Hepatocyte (in vitro differentiated cells): ENCODE measurements around the gene CPNE2. TPM values are rescaled to one million over a fixed set of nuclear protein-coding genes. Genes with fewer than 3 reads are reported as not detected.

Experiments
- DNase-seq: peaks from one replicate; pipeline ENCODE4 v3.0.0-alpha.2; 2016; ENCODE audit warnings: low spot score
- H2AFZ ChIP-seq: fragments of 200-600 bp; sonication (generic); 2 replicates; pipeline ENCODE4 v1.6.0; 2016; ENCODE audit warnings: antibody characterized with exemption, mild to moderate bottlenecking
- H3K27ac ChIP-seq: fragments of 200-600 bp; sonication (generic); 2 replicates; pipeline ENCODE4 v1.5.1; 2016; ENCODE audit warnings: mild to moderate bottlenecking
- H3K27me3 ChIP-seq: fragments of 200-600 bp; sonication (generic); 2 replicates; pipeline ENCODE4 v1.6.1; 2016
- H3K36me3 ChIP-seq: fragments of 200-600 bp; sonication (generic); replicated peaks from 2 replicates; pipeline ENCODE4 v1.5.1; 2016; ENCODE audit warnings: low read depth; ENCODE audit not compliant: insufficient read depth
- H3K4me1 ChIP-seq: fragments of 200-600 bp; sonication (generic); 2 replicates; pipeline ENCODE4 v1.5.1; 2016; ENCODE audit warnings: mild to moderate bottlenecking, moderate library complexity; ENCODE audit not compliant: insufficient read depth
- H3K4me2 ChIP-seq: fragments of 200-600 bp; sonication (generic); 2 replicates; pipeline ENCODE4 v1.6.0; 2016
- H3K4me3 ChIP-seq: fragments of 200-600 bp; sonication (generic); 2 replicates; pipeline ENCODE4 v1.5.1; 2016; ENCODE audit warnings: mild to moderate bottlenecking
- H3K79me2 ChIP-seq: fragments of 200-600 bp; sonication (generic); 2 replicates; pipeline ENCODE4 v1.6.0; 2017; ENCODE audit warnings: mild to moderate bottlenecking
- H3K9me2 ChIP-seq: fragments of 200-600 bp; sonication (generic); replicated peaks from 2 replicates; pipeline ENCODE4 v1.6.0; 2017; ENCODE audit warnings: mild to moderate bottlenecking; ENCODE audit not compliant: insufficient read depth
- H3K9me3 ChIP-seq: fragments of 200-600 bp; sonication (generic); 2 replicates; pipeline ENCODE4 v1.5.1; 2016; ENCODE audit warnings: low read depth, mild to moderate bottlenecking
- H4K20me1 ChIP-seq: fragments of 200-600 bp; sonication (generic); 2 replicates; pipeline ENCODE4 v1.6.0; 2016; ENCODE audit warnings: mild to moderate bottlenecking; ENCODE audit not compliant: insufficient read depth, poor library complexity, severe bottlenecking
- CTCF ChIP-seq: fragments of 200-600 bp; sonication (generic); IDR thresholded peaks from 2 replicates; pipeline ENCODE4 v1.5.1; 2016; ENCODE audit warnings: antibody characterized with exemption, mild to moderate bottlenecking; ENCODE audit not compliant: poor library complexity
- EZH2 ChIP-seq: fragments of 200-600 bp; sonication (generic); IDR thresholded peaks from 2 replicates; pipeline ENCODE4 v1.6.1; 2016; ENCODE audit warnings: antibody characterized with exemption, mild to moderate bottlenecking, borderline replicate concordance
- EZH2phosphoT487 ChIP-seq: fragments of 200-600 bp; sonication (generic); IDR thresholded peaks from one replicate; pipeline ENCODE4 v1.6.1; 2018; ENCODE audit warnings: antibody characterized with exemption, mild to moderate bottlenecking, low read depth, moderate library complexity; ENCODE audit not compliant: unreplicated experiment, severe bottlenecking
- WGBS: methylation state at CpG from one replicate; pipeline ENCODE4 v1.1.6; 2016; ENCODE audit warnings: low lambda C conversion rate; ENCODE audit errors: missing lambda C conversion rate; 5-methylcytosine and 5-hydroxymethylcytosine counted together
- polyA plus RNA-seq: library from polyadenylated mRNA; unstranded; fragments of >200 nt; fragmentation: Nextera tagmentation; extraction: Ambion mirVana; gene quantifications from 2 replicates; pipeline ENCODE4 v1.2.1, GENCODE V29; 2016
- total RNA-seq: library from RNA; depleted of rRNA; stranded (reverse); fragments of >200 nt; gene quantifications from 2 replicates; pipeline ENCODE4 v1.2.3, GENCODE V29; 2014

The CPNE2 gene
- total and polyA plus RNA-seq, 2 experiments from 2014 or later, result 15.6 to 22.3 TPM

GRCh38 chr16:57105184-57105583 is 12.8 kb downstream of the CPNE2 start:
- no peak for DNase-seq
- Histone ChIP-seq H3K4me2 (no peak overlapping the region), H3K9me3 (no peaks in the 10 kb centered on the region), H3K27me3 (no peaks in the 10 kb centered on the region), H3K9me2 (no peaks in the 10 kb centered on the region), H3K79me2 (no peaks in the 10 kb centered on the region), H2AFZ (no peak overlapping the region), H3K27ac (no peak overlapping the region), H4K20me1 (no peaks in the 10 kb centered on the region), H3K36me3 (no peaks in the 10 kb centered on the region), H3K4me3 (no peak overlapping the region), H3K4me1 (no peaks in the 10 kb centered on the region)
- TF ChIP-seq EZH2 (no peak), EZH2phosphoT487 (no peak), CTCF (no peak)
- WGBS, result 91% methylated on average over 6 of the region's 7 CpGs

GRCh38 chr16:57106767-57107166 is 14.4 kb downstream of the CPNE2 start:
- no peak for DNase-seq
- Histone ChIP-seq H3K4me2 (no peak overlapping the region), H3K9me3 (no peaks in the 10 kb centered on the region), H3K79me2 (no peaks in the 10 kb centered on the region), H3K4me1 (no peaks in the 10 kb centered on the region), H3K27me3 (no peaks in the 10 kb centered on the region), H2AFZ (no peak overlapping the region), H4K20me1 (no peaks in the 10 kb centered on the region), H3K4me3 (no peak overlapping the region), H3K27ac (no peak overlapping the region), H3K9me2 (no peaks in the 10 kb centered on the region), H3K36me3 (no peaks in the 10 kb centered on the region)
- 100% methylated on average over 2 of the region's 2 CpGs for WGBS
- no peak for TF ChIP-seq EZH2phosphoT487
- no peak for TF ChIP-seq EZH2
- no peak for TF ChIP-seq CTCF

DNA sequence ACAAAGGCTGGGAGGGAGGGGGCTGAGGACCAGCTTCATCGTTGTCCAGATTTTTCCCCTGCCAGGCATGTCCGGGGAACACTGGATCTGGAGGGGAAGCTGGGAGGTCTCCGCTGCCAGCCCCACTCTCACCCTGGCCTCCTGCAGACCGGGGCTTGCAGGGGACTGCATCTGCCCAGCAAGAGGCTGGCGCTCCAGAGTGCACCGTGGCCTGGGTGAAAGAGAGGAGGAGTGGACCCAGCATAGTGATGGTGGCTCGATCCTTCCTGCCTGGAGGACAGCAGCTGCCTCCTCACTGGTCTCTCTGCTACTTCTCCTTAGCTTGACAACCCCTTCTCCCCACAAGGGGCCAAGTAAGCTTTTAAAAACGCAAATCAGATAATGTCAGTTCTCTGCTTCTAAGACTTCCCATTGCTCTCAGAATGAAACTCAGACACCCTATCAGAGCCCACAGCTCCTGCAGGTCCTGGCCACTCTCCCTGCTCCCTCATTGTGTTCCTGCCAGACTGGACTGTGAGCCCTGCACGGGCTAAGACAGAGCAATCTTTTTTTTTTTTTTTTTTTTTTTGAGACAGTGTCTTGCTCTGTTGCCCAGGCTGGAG is 15.0 kb downstream of the CPNE2 start:
- H3K4me1 ChIP-seq, result no peaks in the 10 kb centered on the region
- H3K36me3 ChIP-seq, result no peaks in the 10 kb centered on the region
- H2AFZ ChIP-seq, result no peak overlapping the region
- H3K9me3 ChIP-seq, result no peaks in the 10 kb centered on the region
- H3K4me2 ChIP-seq, result no peak overlapping the region
- H4K20me1 ChIP-seq, result no peaks in the 10 kb centered on the region
- H3K79me2 ChIP-seq, result no peaks in the 10 kb centered on the region
- TF ChIP-seq CTCF (no peak), EZH2phosphoT487 (no peak), EZH2 (no peak)
- WGBS, result 76% methylated on average over 9 of the region's 9 CpGs
- no peak overlapping the region for H3K4me3 ChIP-seq
- H3K27me3 ChIP-seq, result no peaks in the 10 kb centered on the region
- no peaks in the 10 kb centered on the region for H3K9me2 ChIP-seq
- DNase-seq, result no peak
- H3K27ac ChIP-seq, result no peak overlapping the region
